Hindlimb muscle (tissue), 1 donor: ENCODE results near the gene HPRT1. TPM values are rescaled to one million over a fixed set of nuclear protein-coding genes. Genes with fewer than 3 reads are reported as not detected.

ENCODE experiments used
- DNase-seq: peaks from one replicate; pipeline ENCODE4 v3.0.0-alpha.2; 2013
- polyA plus RNA-seq: library from polyadenylated mRNA; unstranded; fragments of 120-200 nt; gene quantifications from one replicate; pipeline ENCODE4 v1.2.1, GENCODE V29; 2013; ENCODE audit not compliant: insufficient read length

Gene HPRT1
- polyA plus RNA-seq, 1 donor: 19.0 TPM

DNA sequence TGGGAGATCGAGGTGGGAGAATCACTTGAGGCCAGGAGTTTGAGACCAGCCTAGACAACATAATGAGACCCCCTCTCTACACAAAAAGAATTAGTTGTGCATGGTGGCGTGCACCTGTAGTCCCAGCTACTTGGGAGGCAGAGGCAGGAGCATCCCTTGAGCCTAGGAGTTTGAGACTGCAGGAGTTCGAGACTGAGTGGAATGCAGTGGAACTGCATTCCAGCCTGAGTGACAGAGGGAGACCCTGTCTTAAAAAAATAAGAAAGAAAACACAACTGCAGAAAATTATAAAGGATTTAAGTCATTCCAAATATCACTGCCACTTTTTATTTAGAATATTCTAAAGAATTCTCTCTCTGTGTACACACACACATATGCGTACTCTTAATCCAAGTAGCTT, 18.4 kb downstream of the HPRT1 start:
- DNase-seq: no peak

DNA sequence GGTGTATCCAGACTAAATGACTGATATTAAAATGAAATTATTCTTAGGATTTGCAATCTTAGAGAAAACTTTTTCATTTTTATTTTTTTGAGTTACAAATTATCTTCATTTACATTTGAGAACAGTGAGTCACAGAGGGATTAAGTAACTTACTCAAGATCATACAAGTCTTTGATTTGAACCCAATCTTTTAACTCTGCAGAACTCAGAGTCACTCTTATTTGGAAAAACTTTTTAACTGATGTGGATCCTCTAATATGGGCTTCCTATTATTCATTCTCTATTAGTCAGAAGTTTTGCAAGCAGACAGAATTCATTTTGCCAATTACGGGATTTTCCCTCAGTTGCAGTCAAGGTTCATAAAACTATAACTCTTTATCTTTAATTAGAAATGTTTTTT, 20.1 kb downstream of the HPRT1 start:
- DNase-seq: no peak

DNA sequence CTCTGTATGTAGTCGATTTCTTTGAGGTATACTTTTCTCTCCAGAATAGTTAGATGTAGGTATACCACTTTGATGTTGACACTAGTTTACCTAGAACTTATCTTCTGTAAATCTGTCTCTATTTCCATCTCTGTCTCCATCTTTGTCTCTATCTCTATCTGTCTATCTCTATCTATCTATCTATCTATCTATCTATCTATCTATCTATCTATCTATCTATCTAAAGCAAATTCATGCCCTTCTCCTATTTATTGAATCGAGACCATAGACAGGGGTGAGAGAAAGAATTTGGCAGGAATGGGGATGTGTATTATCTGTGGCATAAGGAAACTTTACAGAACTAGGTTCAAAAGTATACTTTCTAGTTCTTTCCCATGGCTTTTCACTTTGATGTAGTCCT, 21.4 kb downstream of the HPRT1 start:
- DNase-seq: no peak

GRCh38 chrX:134482371-134482770, 22.4 kb downstream of the HPRT1 start:
- no peak for DNase-seq

- DNase-seq: peak; percentile 55
These were observed 24.1 kb downstream of the HPRT1 start for GRCh38 chrX:134484039-134484438.

- DNase-seq: no peak
These were observed 42.0 kb downstream of the HPRT1 start for GRCh38 chrX:134501941-134502340.

DNA sequence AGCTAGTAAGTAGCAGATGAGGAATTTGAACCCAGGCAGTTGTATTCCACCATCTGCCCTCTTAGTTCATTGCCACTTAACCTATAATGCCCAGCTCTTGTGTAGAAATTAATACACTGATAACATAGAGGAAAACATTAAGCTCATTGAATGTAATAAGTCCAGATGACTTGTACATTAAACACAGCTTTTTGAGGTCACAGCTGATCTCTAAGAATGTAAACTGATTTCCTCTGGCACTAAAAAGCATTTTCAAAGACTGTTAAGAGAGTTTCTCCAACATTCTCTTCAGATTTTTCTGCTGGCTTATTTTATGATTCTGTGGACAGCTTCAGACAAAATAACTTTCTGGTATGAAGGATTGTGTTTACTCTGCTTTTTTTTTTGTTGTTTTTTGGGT, 42.7 kb downstream of the HPRT1 start:
- DNase-seq: no peak

DNA sequence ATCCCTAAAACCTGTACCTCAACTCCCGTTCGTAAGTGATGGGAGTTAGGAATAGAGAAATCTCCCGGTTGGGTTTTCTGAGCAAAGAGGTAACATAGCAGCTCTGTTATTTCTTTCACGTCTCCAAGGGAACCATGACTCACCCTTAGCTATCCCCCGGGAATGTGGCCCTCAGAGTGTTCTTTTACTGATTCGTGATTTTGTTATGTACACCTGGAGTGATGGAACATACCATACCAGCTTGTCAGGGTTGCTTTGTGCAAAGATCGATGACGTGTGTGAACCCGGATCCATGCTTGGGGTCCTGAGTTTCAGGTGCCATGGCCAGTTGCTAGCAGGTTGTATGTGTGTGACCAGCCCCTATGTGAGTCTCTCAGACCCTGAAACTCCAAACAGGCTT, 52.6 kb downstream of the HPRT1 start:
- DNase-seq: no peak

- no peak for DNase-seq
These were observed 53.1 kb downstream of the HPRT1 start for GRCh38 chrX:134513091-134513490.

GRCh38 chrX:134520860-134521390, 61.0 kb downstream of the HPRT1 start:
- DNase-seq: peak; percentile 36

DNA sequence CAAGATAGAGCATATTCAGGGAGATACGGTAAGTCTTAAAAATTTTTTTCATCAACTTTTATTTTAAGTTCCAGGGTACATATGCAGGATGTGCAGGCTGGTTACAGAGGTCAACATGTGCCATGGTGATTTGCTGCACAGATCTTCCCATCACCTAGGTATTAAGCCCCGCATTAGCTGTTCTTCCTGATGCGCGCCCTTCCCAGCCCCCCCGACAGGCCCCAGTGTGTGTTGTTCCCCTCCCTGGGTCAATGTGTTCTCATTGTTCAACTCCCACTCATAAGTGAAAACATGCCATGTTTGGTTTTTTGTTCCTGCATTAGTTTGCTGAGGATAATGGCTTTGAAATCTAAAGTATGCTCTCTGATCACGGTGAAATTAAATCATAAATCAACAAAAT, 64.2 kb downstream of the HPRT1 start:
- DNase-seq: no peak

DNA sequence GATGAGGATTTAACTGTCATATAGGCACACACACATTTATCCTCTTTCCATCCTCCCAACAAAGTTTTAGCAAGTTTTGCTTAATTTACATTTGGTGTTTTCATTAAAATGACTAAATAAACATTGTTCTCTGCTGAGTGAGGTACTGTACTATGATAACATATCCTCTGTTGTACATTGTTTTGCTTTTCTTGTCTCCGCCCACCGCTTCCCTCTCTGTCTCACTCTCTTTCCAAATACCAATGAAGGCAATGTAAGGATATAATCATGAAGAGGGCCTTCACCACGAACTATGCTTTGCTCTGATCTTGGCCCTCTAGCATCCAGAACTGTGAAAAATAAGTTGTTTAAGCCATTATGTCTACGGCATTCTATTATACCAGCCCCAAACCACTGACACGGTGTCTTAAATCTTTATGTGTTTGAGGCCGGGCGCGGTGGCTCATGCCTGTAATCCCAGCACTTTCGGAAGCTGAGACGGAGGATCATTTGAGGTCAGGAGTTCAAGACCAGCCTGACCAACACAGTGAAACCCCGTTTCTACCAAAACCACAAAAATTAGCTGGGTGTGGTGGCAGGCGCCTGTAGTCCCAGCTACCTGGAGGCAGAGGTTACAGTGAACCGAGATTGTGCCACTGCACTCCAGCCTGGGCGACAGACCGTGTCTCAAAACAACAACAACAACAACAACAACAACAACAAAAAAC, 65.3 kb downstream of the HPRT1 start:
- no peak for DNase-seq

GRCh38 chrX:134526399-134526798, 66.4 kb downstream of the HPRT1 start:
- no peak for DNase-seq

DNA sequence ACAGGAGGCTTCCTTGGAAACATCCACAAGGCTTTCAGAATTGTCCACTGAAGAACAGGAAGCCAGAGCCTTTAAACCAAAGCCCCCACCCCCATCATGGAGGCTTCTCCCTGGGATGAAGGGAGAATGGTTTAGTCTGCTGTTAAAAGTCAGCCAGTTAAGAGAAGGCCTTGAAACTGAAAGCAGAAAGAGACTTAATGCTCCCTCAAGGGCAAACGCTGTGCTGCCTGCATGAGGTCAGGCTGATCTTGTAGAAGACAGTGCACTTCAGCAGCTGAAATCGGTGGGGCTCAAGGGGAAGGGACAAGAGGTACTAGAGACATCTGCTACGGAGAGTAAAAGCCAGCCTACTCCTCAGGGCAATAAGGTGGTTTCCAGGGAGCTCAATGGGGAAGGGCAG, 69.0 kb downstream of the HPRT1 start:
- peak; percentile 7 for DNase-seq

DNA sequence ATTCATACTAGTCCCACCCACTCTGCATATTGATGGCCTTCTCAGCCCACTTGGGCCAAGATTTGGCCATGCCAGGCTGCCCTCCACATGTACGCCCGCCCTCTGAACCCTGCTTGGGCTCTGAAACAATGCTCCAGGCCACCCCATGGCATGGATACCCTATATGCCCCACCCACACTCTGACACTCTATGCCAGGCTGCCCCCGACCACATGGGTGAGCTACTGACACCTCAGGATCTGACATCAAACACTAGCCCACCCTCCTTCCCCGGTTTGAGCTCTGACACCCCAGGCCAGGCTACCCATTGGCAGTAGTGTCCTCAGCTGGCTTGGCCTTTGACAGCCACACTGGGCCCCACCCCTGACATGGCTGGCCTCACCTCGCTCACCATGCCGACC, 69.5 kb downstream of the HPRT1 start:
- DNase-seq: no peak

DNA sequence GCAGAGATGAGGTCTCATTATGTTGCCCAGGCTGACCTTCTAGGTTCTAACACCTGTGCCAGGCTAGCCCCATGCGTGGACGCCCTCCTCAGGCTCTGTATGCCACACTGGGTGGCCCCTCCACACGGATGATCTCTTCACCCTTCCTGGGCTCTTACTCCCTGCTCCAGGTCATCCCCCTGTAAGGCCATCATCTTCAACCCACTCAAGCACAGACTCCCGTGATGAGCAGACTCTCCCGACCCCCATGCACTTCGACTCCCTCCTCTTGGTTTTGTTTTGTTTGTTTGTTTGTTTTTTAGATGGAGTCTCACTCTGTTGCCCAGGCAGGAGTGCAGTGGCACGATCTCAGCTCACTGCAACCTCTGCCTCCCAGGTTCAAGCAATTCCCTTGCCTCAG, 70.9 kb downstream of the HPRT1 start:
- no peak for DNase-seq

DNA sequence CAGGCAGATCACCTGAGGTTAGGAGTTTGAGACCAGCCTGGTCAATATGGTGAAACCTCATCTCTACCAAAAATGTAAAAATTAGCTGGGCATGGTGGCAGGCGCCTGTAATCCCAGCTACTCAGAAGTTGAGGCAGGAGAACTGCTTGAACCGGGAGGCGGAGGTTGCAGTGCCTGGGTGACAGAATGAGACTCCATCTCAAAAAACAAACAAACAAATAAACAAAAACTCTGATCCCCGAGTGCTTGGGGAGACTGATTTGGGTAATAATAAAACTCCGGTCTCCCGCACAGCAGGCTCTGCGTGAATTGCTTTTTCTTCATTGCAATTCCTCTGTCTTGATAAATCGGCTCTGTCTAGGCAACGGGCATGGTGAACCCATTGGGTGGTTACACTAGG, 73.4 kb downstream of the HPRT1 start:
- DNase-seq: no peak

DNA sequence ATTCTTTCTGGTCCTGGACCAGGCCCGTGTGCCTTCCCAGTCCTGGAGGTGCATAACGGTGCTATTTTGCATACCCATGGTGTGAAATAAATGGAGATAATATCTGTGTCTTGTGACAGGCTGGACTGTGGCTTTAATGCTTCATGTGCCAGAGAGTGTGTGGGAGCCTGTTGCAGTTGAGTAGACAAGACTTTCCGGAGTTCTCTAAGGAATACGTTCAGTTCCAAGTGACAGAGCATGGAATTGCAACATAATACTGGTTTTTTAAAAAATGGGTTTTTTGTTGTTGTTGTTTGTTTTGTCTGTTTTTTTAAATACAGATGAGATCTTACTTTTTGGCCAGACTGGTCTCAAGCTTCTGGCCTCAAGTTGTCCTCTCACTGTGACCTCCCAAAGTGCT, 74.0 kb downstream of the HPRT1 start:
- no peak for DNase-seq

GRCh38 chrX:134537179-134537955, 77.4 kb downstream of the HPRT1 start:
- no peak for DNase-seq

DNA sequence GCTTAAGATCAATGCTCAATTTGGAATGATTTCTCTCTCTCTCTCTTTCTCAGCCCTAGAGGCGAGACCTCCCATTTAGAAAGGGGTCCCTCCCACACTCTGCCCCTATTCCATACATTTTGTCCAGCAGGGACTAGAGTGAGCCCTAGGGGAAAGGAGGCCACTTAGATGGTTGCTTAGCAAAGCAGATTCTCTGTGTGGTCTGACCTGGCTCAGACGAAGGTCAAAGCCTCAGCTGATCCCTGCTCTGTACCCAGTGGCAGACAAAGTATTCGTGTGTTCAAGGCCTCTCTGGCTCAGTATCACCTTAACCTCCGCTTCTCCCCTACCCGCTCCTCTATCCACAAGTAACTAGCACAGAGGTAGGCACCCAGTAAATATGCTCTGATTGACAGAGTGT, 78.4 kb downstream of the HPRT1 start:
- DNase-seq: no peak

DNA sequence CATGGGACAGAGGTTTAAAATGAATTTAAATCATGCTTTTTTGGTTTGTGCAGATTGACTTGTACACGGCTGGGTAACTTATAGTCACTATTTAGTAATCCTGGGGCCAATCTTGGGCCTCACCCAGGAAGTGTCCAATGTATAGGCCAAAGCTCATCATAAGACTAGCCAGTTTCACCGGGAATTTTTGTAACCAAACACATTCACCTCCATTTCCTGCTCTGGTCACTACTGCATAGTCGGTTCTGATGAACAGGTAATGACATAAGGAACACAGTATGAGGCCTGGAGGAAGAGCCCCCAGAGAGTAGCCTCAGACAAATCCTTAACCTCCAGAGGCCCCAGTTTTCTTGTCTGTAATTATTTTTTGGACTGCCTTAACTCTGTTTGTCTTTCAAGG, 81.9 kb downstream of the HPRT1 start:
- no peak for DNase-seq

GRCh38 chrX:134542485-134542884, 82.5 kb downstream of the HPRT1 start:
- peak; percentile 74 for DNase-seq

DNA sequence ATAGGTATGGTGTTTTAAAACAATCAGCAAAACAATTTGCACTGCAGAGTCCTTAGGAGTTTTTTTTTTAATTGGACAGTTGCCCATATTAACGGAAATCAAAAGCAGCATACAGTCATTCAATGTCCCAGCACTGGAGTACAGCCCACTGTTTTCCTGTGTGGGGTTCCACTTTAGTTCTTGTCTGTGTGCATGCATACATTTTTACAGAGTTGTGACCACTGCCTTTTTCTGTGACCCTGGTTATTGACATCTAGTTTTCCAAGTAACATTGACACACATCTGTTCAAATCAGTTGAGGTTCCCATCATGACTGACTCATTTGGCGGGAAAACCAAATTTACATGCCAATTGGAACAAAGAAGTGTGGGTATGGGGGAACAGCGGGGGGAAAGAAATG, 83.3 kb downstream of the HPRT1 start:
- DNase-seq: peak; percentile 34

DNA sequence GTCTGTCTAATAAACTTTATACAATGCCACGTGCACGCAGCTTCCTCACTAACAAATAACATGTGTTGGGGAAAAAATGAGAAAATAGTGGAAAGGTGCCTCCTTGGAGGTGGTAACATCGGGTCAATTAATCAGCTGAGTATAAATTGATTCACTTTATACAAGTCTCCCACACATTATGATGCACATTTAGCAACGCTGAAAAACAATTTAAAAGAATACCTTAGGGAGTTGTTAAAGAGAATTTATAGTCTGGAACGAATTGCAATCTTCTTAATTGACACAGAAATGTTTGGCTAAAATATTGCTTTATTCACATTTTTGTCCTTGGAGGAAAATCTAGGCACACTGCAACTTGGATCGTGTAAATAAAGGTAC, 84.2 kb downstream of the HPRT1 start:
- no peak for DNase-seq
